K562 (cell line): ENCODE results near the gene ZNF429. TPM values are rescaled to one million over a fixed set of nuclear protein-coding genes. Genes with fewer than 3 reads are reported as not detected.

Source experiments
- ATAC-seq: fragments of 200-7000 bp; cut with Tn5 transposase; 3 replicates; pipeline ENCODE4 v1.9.1; 2020; ENCODE audit warnings: moderate library complexity
- BruUV-seq: library from RNA; stranded (reverse); fragments of 400-500 nt; replicated peaks from 2 replicates; lab custom pipeline; 2021; lab: Mats Ljungman, UMichigan
- CTCF ChIA-PET: fragments of 300-600 bp; formaldehyde crosslinking; extraction: SDS; loops from one replicate; lab custom pipeline; 2021; ENCODE audit warnings: low intra/inter-chr PET ratio; lab: Yijun Ruan, JAX
- POLR2A ChIA-PET: fragments of 300-600, 350-650 bp; sonication (Branson Sonifier 250); formaldehyde crosslinking; extraction: SDS; loops from one replicate; lab custom pipeline; 2021; ENCODE audit warnings: antibody characterized with exemption, inconsistent platforms; lab: Yijun Ruan, JAX
- DNase-seq, 4 experiments: peaks; one replicate each; pipeline versions ENCODE4 v3.0.0 to v3.0.0-alpha.2; 2011 to 2018; ENCODE audit warnings: low spot score in 3 of 4, mixed read lengths in 3 of 4; ENCODE audit errors: extremely low read depth in 1 of 4
- FAIRE-seq: peaks from 2 replicates; lab custom pipeline; 2011; peaks lifted over from hg19 to GRCh38; lab: Jason Lieb, UNC
- H2AFZ ChIP-seq: 2 replicates; pipeline ENCODE4 v1.6.0; 2011; ENCODE audit warnings: low read depth, low read length, control low read depth, inconsistent platforms
- H3K27ac ChIP-seq: fragments of 200-600 bp; 3 replicates; pipeline ENCODE4 v1.8.0; 2011; ENCODE audit warnings: low read depth, mild to moderate bottlenecking, control low read depth, inconsistent platforms, low read length, moderate library complexity, mixed read lengths; ENCODE audit errors: extremely low read depth
- H3K27me3 ChIP-seq, 2 experiments: fragments of 300-600 bp in 1 of 2; 2 replicates in 1 of 2; 3 replicates in 1 of 2; pipeline versions ENCODE4 v1.6.0 to v1.8.0; 2011; ENCODE audit warnings: inconsistent platforms in 2 of 2, low read length in 2 of 2, mild to moderate bottlenecking in 1 of 2, mixed read lengths in 1 of 2, moderate library complexity in 1 of 2; ENCODE audit not compliant: control insufficient read depth in 2 of 2, insufficient read depth in 2 of 2
- H3K36me3 ChIP-seq: fragments of 300-600 bp; 3 replicates; pipeline ENCODE4 v1.8.0; 2011; ENCODE audit warnings: mild to moderate bottlenecking, low read length, inconsistent platforms; ENCODE audit not compliant: control insufficient read depth, insufficient read depth
- H3K4me1 ChIP-seq, 2 experiments: fragments of 200-600 bp in 1 of 2; replicated peaks in 1 of 2; 2 replicates in 1 of 2; 3 replicates in 1 of 2; pipeline versions ENCODE4 v1.5.1 to v1.8.0; 2011; ENCODE audit warnings: inconsistent platforms in 2 of 2, low read length in 2 of 2, mild to moderate bottlenecking in 1 of 2, mixed read lengths in 1 of 2, moderate library complexity in 1 of 2; ENCODE audit not compliant: control insufficient read depth in 2 of 2, insufficient read depth in 2 of 2
- H3K4me2 ChIP-seq: 2 replicates; pipeline ENCODE4 v1.6.1; 2011; ENCODE audit warnings: low read length, control low read depth, inconsistent platforms, mixed read lengths; ENCODE audit not compliant: insufficient read depth
- H3K4me3 ChIP-seq: fragments of 200-600 bp; sonication (generic), shearing (Covaris generic); 2 replicates; pipeline ENCODE4 v1.5.1; 2016; ENCODE audit warnings: control low read depth, inconsistent platforms
- H3K79me2 ChIP-seq: fragments of 200-600 bp; 3 replicates; pipeline ENCODE4 v1.8.0; 2011; ENCODE audit warnings: low read length, inconsistent platforms; ENCODE audit not compliant: control insufficient read depth, insufficient read depth
- H3K9ac ChIP-seq, 2 experiments: 2 replicates each; pipeline versions ENCODE4 v1.6.0 to v1.6.1; 2011; ENCODE audit warnings: low read depth in 2 of 2, low read length in 2 of 2, control low read depth in 1 of 2, inconsistent platforms in 1 of 2, mild to moderate bottlenecking in 1 of 2, mixed read lengths in 1 of 2; ENCODE audit not compliant: insufficient read depth in 1 of 2
- H3K9me1 ChIP-seq: one replicate; pipeline ENCODE4 v1.6.0; 2011; ENCODE audit warnings: inconsistent platforms, mild to moderate bottlenecking, low read length, moderate library complexity; ENCODE audit not compliant: control insufficient read depth, insufficient read depth
- H3K9me3 ChIP-seq: replicated peaks from 2 replicates; pipeline ENCODE4 v1.5.1; 2011; ENCODE audit warnings: low read depth, low read length, inconsistent platforms; ENCODE audit not compliant: control insufficient read depth, insufficient read depth
- H4K20me1 ChIP-seq: replicated peaks from 2 replicates; pipeline ENCODE4 v1.6.1; 2011; ENCODE audit warnings: low read length, inconsistent platforms, mixed read lengths; ENCODE audit not compliant: control insufficient read depth, insufficient read depth
- KLF16 ChIP-seq: IDR thresholded peaks from 2 replicates; pipeline ENCODE4 v1.6.1; 2016; ENCODE audit warnings: antibody characterized with exemption
- MTA1 ChIP-seq: fragments of 450-650 bp; IDR thresholded peaks from 2 replicates; pipeline ENCODE4 v1.6.1; 2017; ENCODE audit warnings: borderline replicate concordance
- PTRF ChIP-seq: fragments of 450-650 bp; IDR thresholded peaks from 2 replicates; pipeline ENCODE4 v1.6.1; 2016; ENCODE audit warnings: mild to moderate bottlenecking, missing genetic modification characterization, missing compliant biosample characterization
- RAD51 ChIP-seq: fragments of 450-650 bp; IDR thresholded peaks from 2 replicates; pipeline ENCODE4 v1.7.1; 2016; ENCODE audit warnings: low read depth, mild to moderate bottlenecking, borderline replicate concordance
- RBM22 ChIP-seq: fragments of 200-400 bp; formaldehyde crosslinking; IDR thresholded peaks from 2 replicates; pipeline ENCODE4 v1.6.1; 2018; ENCODE audit warnings: low read length, low read depth; ENCODE audit not compliant: poor library complexity, severe bottlenecking
- RBM39 ChIP-seq: fragments of 200-400 bp; formaldehyde crosslinking; optimal IDR thresholded peaks from 2 replicates; pipeline ENCODE3; 2018; ENCODE audit warnings: low read depth, low read length
- RHOXF2B ChIP-seq: fragments of 250-450 bp; sonication (Bioruptor Pico); conservative IDR thresholded peaks from 2 replicates; pipeline ENCODE4 v1.5.1; 2021
- ZEB2 ChIP-seq: fragments of 450-650 bp; IDR thresholded peaks from 2 replicates; pipeline ENCODE4 v1.6.1; 2016
- ZNF717 ChIP-seq: fragments of 250-450 bp; sonication (Bioruptor Pico); IDR thresholded peaks from 2 replicates; pipeline ENCODE4 v1.5.0; 2021
- ZNF76 ChIP-seq: fragments of 250-450 bp; sonication (Bioruptor Pico); IDR thresholded peaks from 2 replicates; pipeline ENCODE4 v1.4.0; 2020; ENCODE audit warnings: mild to moderate bottlenecking, moderate library complexity, borderline replicate concordance
- ZNF79 ChIP-seq: fragments of 250-450 bp; sonication (Bioruptor Pico); IDR thresholded peaks from 2 replicates; pipeline ENCODE4 v1.4.0; 2020; ENCODE audit warnings: low read depth, mild to moderate bottlenecking, moderate library complexity
- WGBS: fragments of 100-300 bp; shearing (Covaris generic); methylation state at CpG from one replicate; pipeline ENCODE4 v1.1.6; 2016; ENCODE audit warnings: low coverage, mixed read lengths; ENCODE audit not compliant: insufficient coverage; ENCODE audit errors: missing lambda C conversion rate; 5-methylcytosine and 5-hydroxymethylcytosine counted together
- in situ Hi-C: fragments of 300-500 bp; cut with MboI; formaldehyde crosslinking; loops from 4 replicates; pipeline ENCODE4 v1.15.0; 2018; ENCODE audit warnings: inconsistent platforms, mixed read lengths
- intact Hi-C: fragments of 100-400 bp; cut with micrococcal nuclease; formaldehyde crosslinking; loops from 2 replicates; pipeline ENCODE4 v1.14.2; 2022
- polyA plus RNA-seq, 8 experiments: library from polyadenylated mRNA; depleted of rRNA in 4 of 8; stranded (reverse) in 5 of 8; unstranded in 3 of 8; fragments of >200 nt; fragmentation: Nextera tagmentation in 2 of 8; fragmentation: Illumina TruSeq in 1 of 8; extraction: Ambion mirVana in 2 of 8; extraction: Trizol in 1 of 8; gene quantifications; 2 replicates each; pipeline versions ENCODE4 v1.2.1 to v1.2.3, GENCODE V29; 2011 to 2014; ENCODE audit warnings: inconsistent platforms in 1 of 8, missing spikeins in 1 of 8
- total RNA-seq, 7 experiments: library from RNA; depleted of rRNA in 6 of 7; stranded (reverse); fragments of >200 nt in 6 of 7; fragmentation: Illumina TruSeq in 2 of 7; extraction: Trizol in 2 of 7; gene quantifications; 2 replicates each; pipeline versions ENCODE4 v1.2.1 to v1.2.3, GENCODE V29; 2011 to 2021; ENCODE audit warnings: low replicate concordance in 1 of 7
- TF ChIP-seq, protein P1 (sequence below): fragments of 250-450 bp; sonication (Bioruptor Pico); IDR thresholded peaks from 2 replicates; pipeline ENCODE4 v1.8.0; 2021; ENCODE audit warnings: moderate library complexity, mild to moderate bottlenecking, inconsistent platforms

Gene ZNF429
- total and polyA plus RNA-seq, 9 of the 15 experiments (the other 6 are each of a cell fraction or from before 2014, with no cell fraction given), result 11.4 to 24.5 (median 16.3) TPM

DNA sequence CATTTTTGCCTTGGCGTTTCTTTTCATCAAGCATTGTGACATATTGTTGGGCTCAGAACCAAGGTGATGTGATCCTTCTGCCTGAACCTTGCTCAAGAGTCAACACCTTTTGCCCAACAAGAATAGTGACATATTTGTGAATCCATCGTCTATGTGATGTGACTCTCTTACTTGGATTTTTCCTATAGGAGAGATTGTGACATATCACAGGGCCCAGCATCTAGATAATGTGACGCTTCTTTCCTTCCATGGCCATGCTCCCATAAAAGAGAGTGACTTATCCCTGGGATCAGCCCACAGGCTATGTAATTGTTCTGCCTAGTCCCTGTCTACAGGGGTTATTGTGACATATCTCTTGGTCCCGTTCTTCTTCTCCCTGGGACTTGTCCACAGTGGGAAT, 8.5 kb upstream of the ZNF429 start:
- FAIRE-seq (no peak), DNase-seq (no peak), ATAC-seq (no peak)
- POLR2A ChIA-PET, result no interaction called here
- Histone ChIP-seq H2AFZ (no peak overlapping the region), H3K27ac (no peak overlapping the region), H3K4me3 (no peak overlapping the region), H3K36me3 (no peaks in the 10 kb centered on the region), H3K4me2 (no peak overlapping the region), H3K9ac (no peak overlapping the region), H3K27me3 (no peaks in the 10 kb centered on the region), H4K20me1 (no peaks in the 10 kb centered on the region), H3K79me2 (no peaks in the 10 kb centered on the region), H3K4me1 (no peaks in the 10 kb centered on the region), H3K9me1 (no peaks in the 10 kb centered on the region), H3K9me3 (peaks cover 4% of the 10 kb centered on the region; the same call in 1 of the 2 replicates)
- CTCF ChIA-PET, result no interaction called here
- intact Hi-C loops, result no loop called here
- WGBS, result 42% methylated on average over 4 of the region's 4 CpGs
- in situ Hi-C loops, result no loop called here
- BruUV-seq, result no TSS peak
- TF ChIP-seq, protein P1, sequence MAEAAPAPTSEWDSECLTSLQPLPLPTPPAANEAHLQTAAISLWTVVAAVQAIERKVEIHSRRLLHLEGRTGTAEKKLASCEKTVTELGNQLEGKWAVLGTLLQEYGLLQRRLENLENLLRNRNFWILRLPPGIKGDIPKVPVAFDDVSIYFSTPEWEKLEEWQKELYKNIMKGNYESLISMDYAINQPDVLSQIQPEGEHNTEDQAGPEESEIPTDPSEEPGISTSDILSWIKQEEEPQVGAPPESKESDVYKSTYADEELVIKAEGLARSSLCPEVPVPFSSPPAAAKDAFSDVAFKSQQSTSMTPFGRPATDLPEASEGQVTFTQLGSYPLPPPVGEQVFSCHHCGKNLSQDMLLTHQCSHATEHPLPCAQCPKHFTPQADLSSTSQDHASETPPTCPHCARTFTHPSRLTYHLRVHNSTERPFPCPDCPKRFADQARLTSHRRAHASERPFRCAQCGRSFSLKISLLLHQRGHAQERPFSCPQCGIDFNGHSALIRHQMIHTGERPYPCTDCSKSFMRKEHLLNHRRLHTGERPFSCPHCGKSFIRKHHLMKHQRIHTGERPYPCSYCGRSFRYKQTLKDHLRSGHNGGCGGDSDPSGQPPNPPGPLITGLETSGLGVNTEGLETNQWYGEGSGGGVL (CRISPR knock-in tag), result no peak
- TF ChIP-seq RBM39, result no peak
- TF ChIP-seq ZNF76 (CRISPR knock-in tag), result no peak
- no peak for TF ChIP-seq ZNF79 (CRISPR knock-in tag)
- TF ChIP-seq RAD51, result no peak
- TF ChIP-seq KLF16, result no peak
- TF ChIP-seq ZEB2, result no peak
- no peak for TF ChIP-seq RBM22
- no peak for TF ChIP-seq MTA1
- TF ChIP-seq ZNF717 (CRISPR knock-in tag), result no peak
- TF ChIP-seq RHOXF2B (CRISPR knock-in tag), result no peak
- TF ChIP-seq PTRF (tag), result no peak
